B cell (primary cell): ENCODE data around the gene FAM72A. TPM values are rescaled to one million over a fixed set of nuclear protein-coding genes. Genes with fewer than 3 reads are reported as not detected.
A peak's percentile ranks its signal among the peaks of the same experiment; 100 is the strongest.
"Not testable (repeated sequence)": the region's sequence is repeated elsewhere in the genome, so short reads cannot be mapped to it uniquely, and the experiment has no call there.

ENCODE experiments used
- ATAC-seq: fragments of 200-7000 bp; cut with Tn5 transposase; one replicate; pipeline ENCODE4 v1.10.0; 2021; ENCODE audit warnings: low read depth, mild to moderate bottlenecking, moderate number of reproducible peaks, moderate library complexity
- CTCF ChIA-PET: fragments of 350-600 bp; sonication (Branson Sonifier 250); formaldehyde crosslinking; loops from one replicate; lab custom pipeline; 2021; ENCODE audit warnings: antibody characterized with exemption, inconsistent platforms; lab: Charles Lee
- POLR2A ChIA-PET: fragments of 350-600 bp; sonication (Branson Sonifier 250); formaldehyde crosslinking; loops from one replicate; lab custom pipeline; 2021; ENCODE audit warnings: antibody characterized with exemption; lab: Charles Lee
- DNase-seq: peaks from one replicate; pipeline ENCODE4 v3.0.0; 2013
- H2AFZ ChIP-seq: 2 replicates; pipeline ENCODE4 v1.6.1; 2012; ENCODE audit warnings: mild to moderate bottlenecking, low read depth, low read length; ENCODE audit not compliant: insufficient read depth, poor library complexity, severe bottlenecking
- H3K27ac ChIP-seq, 2 donors: 1 replicate in 1 of 2; 2 replicates in 1 of 2; pipeline ENCODE4 v1.5.1; 2012 to 2013; ENCODE audit warnings: low read length in 2 of 2, mild to moderate bottlenecking in 2 of 2, moderate library complexity in 1 of 2
- H3K27me3 ChIP-seq, 4 experiments: fragments of 200-600 bp in 1 of 4; sonication (generic) in 1 of 4; replicated peaks in 1 of 4; 1 replicate in 2 of 4; 2 replicates in 2 of 4; pipeline versions ENCODE4 v1.6.1 to v1.7.0; 2013 to 2016; ENCODE audit warnings: low read length in 3 of 4, mild to moderate bottlenecking in 2 of 4, mixed read lengths in 1 of 4, moderate library complexity in 1 of 4; ENCODE audit not compliant: insufficient read depth in 4 of 4, control insufficient read depth in 3 of 4; ENCODE audit errors: control extremely low read depth in 1 of 4
- H3K36me3 ChIP-seq, 2 experiments: replicated peaks in 1 of 2; 1 replicate in 1 of 2; 2 replicates in 1 of 2; pipeline versions ENCODE4 v1.6.1 to v1.7.1; 2013; ENCODE audit warnings: low read length in 1 of 2; ENCODE audit not compliant: insufficient read depth in 2 of 2, control insufficient read depth in 1 of 2; ENCODE audit errors: control extremely low read depth in 1 of 2, extremely low read depth in 1 of 2
- H3K4me1 ChIP-seq, 2 donors: fragments of 200-600 bp in 1 of 2; sonication (generic) in 1 of 2; 1 replicate in 1 of 2; 2 replicates in 1 of 2; pipeline versions ENCODE4 v1.5.1 to v1.6.1; 2013 to 2017; ENCODE audit warnings: low read length in 2 of 2; ENCODE audit not compliant: control insufficient read depth in 2 of 2, insufficient read depth in 2 of 2
- H3K4me2 ChIP-seq: replicated peaks from 2 replicates; pipeline ENCODE3; 2012; ENCODE audit warnings: mild to moderate bottlenecking, low read depth, low read length; ENCODE audit not compliant: poor library complexity, severe bottlenecking
- H3K4me3 ChIP-seq, 5 experiments: fragments of 200-600 bp in 1 of 5; sonication (generic) in 1 of 5; 1 replicate in 3 of 5; 2 replicates in 2 of 5; pipeline versions ENCODE4 v1.5.1 to v1.7.0; 2011 to 2016; ENCODE audit warnings: low read length in 4 of 5, mild to moderate bottlenecking in 4 of 5, low read depth in 2 of 5, control low read depth in 1 of 5, moderate library complexity in 1 of 5; ENCODE audit not compliant: insufficient read depth in 1 of 5; ENCODE audit errors: control extremely low read depth in 1 of 5, extremely low read depth in 1 of 5
- H3K79me2 ChIP-seq: fragments of 200-600 bp; sonication (generic); one replicate; pipeline ENCODE4 v1.6.0; 2016; ENCODE audit warnings: low read length; ENCODE audit not compliant: control insufficient read depth, insufficient read depth
- H3K9ac ChIP-seq: fragments of 200-600 bp; sonication (generic); 2 replicates; pipeline ENCODE4 v1.6.1; 2017; ENCODE audit warnings: mild to moderate bottlenecking, low read length, moderate library complexity
- H3K9me3 ChIP-seq, 3 donors: one replicate each; pipeline versions ENCODE4 v1.6.1 to v1.7.1; 2013; ENCODE audit warnings: low read length in 2 of 3; ENCODE audit not compliant: control insufficient read depth in 2 of 3, insufficient read depth in 1 of 3; ENCODE audit errors: control extremely low read depth in 1 of 3
- H4K20me1 ChIP-seq: 2 replicates; pipeline ENCODE4 v1.6.0; 2012; ENCODE audit warnings: mild to moderate bottlenecking, low read length; ENCODE audit not compliant: insufficient read depth, control insufficient read depth, poor library complexity, severe bottlenecking
- H3K27ac Mint-ChIP-seq: one replicate; pipeline ENCODE4 v1.8.0; 2021; ENCODE audit warnings: mixed read lengths
- H3K27me3 Mint-ChIP-seq: one replicate; pipeline ENCODE4 v1.8.0; 2021; ENCODE audit warnings: mixed read lengths
- H3K4me1 Mint-ChIP-seq: one replicate; pipeline ENCODE4 v1.8.0; 2021; ENCODE audit warnings: mixed read lengths
- H3K4me3 Mint-ChIP-seq: one replicate; pipeline ENCODE4 v1.8.0; 2021; ENCODE audit warnings: mixed read lengths
- H3K9me3 Mint-ChIP-seq: one replicate; pipeline ENCODE4 v1.8.0; 2022; ENCODE audit warnings: mixed read lengths; ENCODE audit not compliant: insufficient read depth
- EZH2 ChIP-seq: IDR thresholded peaks from 2 replicates; pipeline ENCODE4 v1.6.1; 2012; ENCODE audit warnings: borderline replicate concordance, low read depth, mild to moderate bottlenecking, moderate library complexity, low read length; ENCODE audit not compliant: insufficient read depth, poor library complexity, severe bottlenecking
- WGBS: methylation state at CpG from one replicate; pipeline ENCODE4 v1.1.5; 2013; ENCODE audit warnings: missing lambda C conversion rate; ENCODE audit not compliant: insufficient coverage; 5-methylcytosine and 5-hydroxymethylcytosine counted together
- intact Hi-C: fragments of 100-400 bp; cut with micrococcal nuclease; formaldehyde crosslinking; loops from one replicate; pipeline ENCODE4 v1.10.0; 2022
- polyA plus RNA-seq: library from polyadenylated mRNA; depleted of rRNA; stranded (reverse); fragments of >200 nt; gene quantifications from 2 replicates; pipeline ENCODE4 v1.2.3, GENCODE V29; 2012
- total RNA-seq, 2 donors: library from RNA; stranded (reverse); fragments of 120-200 nt in 1 of 2; gene quantifications; 1 replicate in 1 of 2; 2 replicates in 1 of 2; pipeline versions ENCODE4 v1.2.3 to v1.2.4, GENCODE V29; 2013 to 2022
- TF ChIP-seq, protein P1 (sequence below): fragments of 200-600 bp; IDR thresholded peaks from one replicate; pipeline ENCODE4 v1.8.0; 2022; ENCODE audit warnings: antibody characterized with exemption, mild to moderate bottlenecking

The FAM72A gene
- total and polyA plus RNA-seq, 2 donors (not counting 1 experiment from before 2014, with no cell fraction given): 1.7 to 1.8 TPM

DNA sequence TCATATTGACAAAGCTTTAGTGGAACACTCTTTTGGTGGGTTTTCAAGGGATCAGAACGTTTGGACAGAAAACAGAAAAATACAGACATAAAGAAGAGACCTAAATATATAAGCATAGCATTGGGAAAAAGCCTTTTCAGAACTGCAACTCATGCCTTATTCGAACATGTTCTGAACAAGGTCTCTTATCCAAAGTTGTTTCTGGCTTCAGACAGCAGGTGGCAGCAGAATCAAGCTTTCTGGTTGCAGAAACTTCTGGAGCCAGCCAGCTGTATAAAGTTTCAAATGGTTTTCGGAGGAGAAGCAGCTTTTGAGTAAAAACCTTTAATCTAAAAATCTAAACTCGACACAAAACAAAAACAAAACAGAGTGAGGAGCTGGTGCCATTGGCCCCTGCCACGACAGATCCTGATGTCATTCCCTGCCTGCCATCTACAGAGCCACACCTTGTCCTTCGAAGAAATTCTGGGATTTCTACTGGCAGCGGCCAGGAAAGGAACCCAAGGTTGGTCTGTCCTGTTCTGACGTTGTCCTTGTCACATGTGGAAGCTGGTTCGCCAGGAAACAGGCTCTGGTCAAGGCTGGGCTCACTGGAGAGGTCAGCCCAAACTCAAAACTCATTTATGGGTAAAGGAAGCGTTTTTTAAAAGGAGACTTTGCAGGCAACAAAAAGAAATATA lies 35.1 kb downstream of the FAM72A start:
- H3K9me3 ChIP-seq, H3K4me1 Mint-ChIP-seq, H2AFZ ChIP-seq, intact Hi-C loops, H3K4me3 Mint-ChIP-seq, DNase-seq, CTCF ChIA-PET, POLR2A ChIA-PET, H3K9me3 Mint-ChIP-seq, H3K4me2 ChIP-seq, H3K27me3 Mint-ChIP-seq, H3K36me3 ChIP-seq, H3K4me1 ChIP-seq, H3K79me2 ChIP-seq, H3K9ac ChIP-seq, H3K4me3 ChIP-seq, H3K27ac ChIP-seq, H3K27me3 ChIP-seq, H4K20me1 ChIP-seq, H3K27ac Mint-ChIP-seq: not testable (repeated sequence)
- TF ChIP-seq, protein P1, sequence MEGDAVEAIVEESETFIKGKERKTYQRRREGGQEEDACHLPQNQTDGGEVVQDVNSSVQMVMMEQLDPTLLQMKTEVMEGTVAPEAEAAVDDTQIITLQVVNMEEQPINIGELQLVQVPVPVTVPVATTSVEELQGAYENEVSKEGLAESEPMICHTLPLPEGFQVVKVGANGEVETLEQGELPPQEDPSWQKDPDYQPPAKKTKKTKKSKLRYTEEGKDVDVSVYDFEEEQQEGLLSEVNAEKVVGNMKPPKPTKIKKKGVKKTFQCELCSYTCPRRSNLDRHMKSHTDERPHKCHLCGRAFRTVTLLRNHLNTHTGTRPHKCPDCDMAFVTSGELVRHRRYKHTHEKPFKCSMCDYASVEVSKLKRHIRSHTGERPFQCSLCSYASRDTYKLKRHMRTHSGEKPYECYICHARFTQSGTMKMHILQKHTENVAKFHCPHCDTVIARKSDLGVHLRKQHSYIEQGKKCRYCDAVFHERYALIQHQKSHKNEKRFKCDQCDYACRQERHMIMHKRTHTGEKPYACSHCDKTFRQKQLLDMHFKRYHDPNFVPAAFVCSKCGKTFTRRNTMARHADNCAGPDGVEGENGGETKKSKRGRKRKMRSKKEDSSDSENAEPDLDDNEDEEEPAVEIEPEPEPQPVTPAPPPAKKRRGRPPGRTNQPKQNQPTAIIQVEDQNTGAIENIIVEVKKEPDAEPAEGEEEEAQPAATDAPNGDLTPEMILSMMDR: peak; percentile 49
- no CpG with 5 or more reads among the region's 10 CpGs for WGBS
- peak; percentile 79 for ATAC-seq

DNA sequence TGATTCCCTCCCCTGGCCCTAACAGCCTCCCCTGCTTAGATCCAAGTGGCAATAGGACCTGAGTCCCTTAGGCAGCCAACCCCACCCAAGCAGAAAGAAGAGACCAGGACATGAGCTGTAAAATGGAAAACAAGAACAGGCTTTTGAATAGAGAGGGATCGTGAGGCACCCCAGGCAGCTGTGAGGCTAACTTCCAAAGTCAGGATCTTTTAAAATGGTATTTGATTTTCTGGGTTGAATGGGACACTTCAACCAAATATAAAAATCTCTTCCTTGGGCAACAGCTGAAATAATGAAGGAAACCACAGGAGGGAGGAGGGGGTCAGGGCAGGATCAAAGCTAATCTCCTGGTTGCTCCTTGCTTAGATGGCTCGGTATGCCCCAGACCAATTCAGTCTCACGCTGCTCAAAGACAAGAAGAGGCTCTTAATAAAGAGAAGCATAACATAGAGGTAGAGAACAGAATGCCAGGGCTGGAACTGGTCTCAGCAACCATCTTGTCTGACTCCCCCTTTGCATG lies 56.8 kb downstream of the FAM72A start:
- POLR2A ChIA-PET: no interaction called here
- H3K9me3 Mint-ChIP-seq: no peaks in the 10 kb centered on the region
- Histone ChIP-seq H3K4me3 (no peak overlapping the region), H3K4me1 (no peaks in the 10 kb centered on the region), H3K79me2 (no peaks in the 10 kb centered on the region), H3K4me2 (no peak overlapping the region), H3K27me3 (peaks cover 0 to 6% (median 0%) of the 10 kb centered on the region in 4 experiments), H2AFZ (no peak overlapping the region), H3K27ac (no peak overlapping the region), H3K36me3 (no peaks in the 10 kb centered on the region), H4K20me1 (no peaks in the 10 kb centered on the region), H3K9me3 (no peaks in the 10 kb centered on the region), H3K9ac (no peak overlapping the region)
- CTCF ChIA-PET: no interaction called here
- no peak overlapping the region for H3K27ac Mint-ChIP-seq
- H3K27me3 Mint-ChIP-seq: peaks cover 30% of the 10 kb centered on the region
- H3K4me3 Mint-ChIP-seq: no peak overlapping the region
- no peaks in the 10 kb centered on the region for H3K4me1 Mint-ChIP-seq
- DNase-seq (no peak), ATAC-seq (no peak)
- intact Hi-C loops: no loop called here
- TF ChIP-seq EZH2: no peak
- TF ChIP-seq, protein P1: no peak
- 100% methylated on average over 2 of the region's 3 CpGs for WGBS
